Esophagus squamous epithelium (tissue), 5 donors: ENCODE measurements around the gene MAN1C1. TPM values are rescaled to one million over a fixed set of nuclear protein-coding genes. Genes with fewer than 3 reads are reported as not detected.

Experiments
- DNase-seq: peaks from one replicate; lab custom pipeline; 2025; lab: John Stamatoyannopoulos, UW
- H3K27ac ChIP-seq, 4 donors: fragments of 200-600 bp; sonication (generic); one replicate each; pipeline ENCODE4 v1.5.1; 2016 to 2019; ENCODE audit warnings: mild to moderate bottlenecking in 1 of 4
- H3K27me3 ChIP-seq, 4 donors: fragments of 200-600 bp; sonication (generic); 1 replicate in 3 of 4; 2 replicates in 1 of 4; pipeline versions ENCODE4 v1.5.1 to v1.6.0; 2017 to 2021; ENCODE audit warnings: antibody characterized with exemption in 1 of 4
- H3K36me3 ChIP-seq, 3 donors: fragments of 200-600 bp; sonication (generic); one replicate each; pipeline ENCODE4 v1.5.1; 2016 to 2019
- H3K4me1 ChIP-seq, 3 donors: fragments of 200-600 bp; sonication (generic); one replicate each; pipeline ENCODE4 v1.5.1; 2017 to 2019
- H3K4me3 ChIP-seq, 4 donors: fragments of 200-600 bp; sonication (generic); 1 replicate in 3 of 4; 2 replicates in 1 of 4; pipeline ENCODE4 v1.5.1; 2016 to 2019; ENCODE audit warnings: mild to moderate bottlenecking in 2 of 4, moderate library complexity in 1 of 4
- H3K9me3 ChIP-seq, 3 donors: fragments of 200-600 bp; sonication (generic); one replicate each; pipeline ENCODE4 v1.5.1; 2016 to 2019
- CTCF ChIP-seq, 6 experiments: fragments of 450-650 bp in 4 of 6; fragments of 200-600 bp in 2 of 6; sonication (generic) in 2 of 6; IDR thresholded peaks; one replicate each; pipeline ENCODE4 v1.5.1; 2016 to 2019; ENCODE audit warnings: antibody characterized with exemption in 6 of 6, mild to moderate bottlenecking in 4 of 6, moderate library complexity in 4 of 6
- POLR2A ChIP-seq, 4 donors: fragments of 450-650 bp; IDR thresholded peaks; one replicate each; pipeline ENCODE4 v1.6.1; 2017; ENCODE audit warnings: antibody characterized with exemption in 4 of 4, mild to moderate bottlenecking in 4 of 4, moderate library complexity in 3 of 4
- WGBS, 2 donors: methylation state at CpG; one replicate each; pipeline ENCODE4 v1.1.5; 2018; 5-methylcytosine and 5-hydroxymethylcytosine counted together
- intact Hi-C: fragments of 100-400 bp; cut with DNase I; formaldehyde crosslinking; loops from one replicate; pipeline ENCODE4 v1.15.0; 2022
- total RNA-seq, 4 donors: library from RNA; depleted of rRNA; stranded (reverse); fragments of >200 nt; gene quantifications; one replicate each; pipeline ENCODE4 v1.1.0, GENCODE V29; 2016
- donor health status: DM: yes; HTN: yes; CAD: no.

The MAN1C1 gene
- total RNA-seq, 4 donors from 2014 or later: 0.91 to 7.4 (median 3.8) TPM

- Histone ChIP-seq H3K27ac (no peak overlapping the region), H3K36me3 (no peaks in the 10 kb centered on the region), H3K4me3 (no peak overlapping the region), H3K27me3 (no peaks in the 10 kb centered on the region), H3K4me1 (peaks cover 0 to 25% (median 9%) of the 10 kb centered on the region in 3 donors), H3K9me3 (no peaks in the 10 kb centered on the region)
- 68 to 73% methylated on average over 2 of the region's 2 CpGs for WGBS, 2 donors
- TF ChIP-seq POLR2A (IDR thresholded peaks at IDR 0.05): no peak
- no peak for TF ChIP-seq CTCF (IDR thresholded peaks at IDR 0.05)
- intact Hi-C loops: no loop called here
- DNase-seq: no peak
Observed at GRCh38 chr1:25679171-25679570, 62.6 kb downstream of the MAN1C1 start.

GRCh38 chr1:25680701-25681100, 64.1 kb downstream of the MAN1C1 start:
- Histone ChIP-seq H3K27ac (no peak overlapping the region), H3K4me1 (peaks cover 0 to 28% (median 9%) of the 10 kb centered on the region in 3 donors), H3K4me3 (no peak overlapping the region), H3K9me3 (no peaks in the 10 kb centered on the region), H3K27me3 (no peaks in the 10 kb centered on the region), H3K36me3 (no peaks in the 10 kb centered on the region)
- intact Hi-C loops: no loop called here
- TF ChIP-seq CTCF (IDR thresholded peaks at IDR 0.05): no peak
- no peak for TF ChIP-seq POLR2A (IDR thresholded peaks at IDR 0.05)
- WGBS, 2 donors: 87 to 94% methylated on average over 3 to 4 of the region's 4 CpGs
- no peak for DNase-seq

GRCh38 chr1:25682059-25682601, 65.5 kb downstream of the MAN1C1 start:
- DNase-seq: no peak
- intact Hi-C loops: no loop called here
- 75 to 84% methylated on average over 5 to 6 of the region's 6 CpGs for WGBS, 2 donors

GRCh38 chr1:25683177-25683576, 66.6 kb downstream of the MAN1C1 start:
- intact Hi-C loops: no loop called here
- 72 to 78% methylated on average over 4 of the region's 4 CpGs for WGBS, 2 donors
- peaks cover 0 to 25% (median 2%) of the 10 kb centered on the region in 3 donors for H3K4me1 ChIP-seq
- no peaks in the 10 kb centered on the region for H3K9me3 ChIP-seq
- H3K36me3 ChIP-seq: no peaks in the 10 kb centered on the region
- H3K27ac ChIP-seq: no peak overlapping the region
- no peaks in the 10 kb centered on the region for H3K27me3 ChIP-seq
- H3K4me3 ChIP-seq: no peak overlapping the region
- TF ChIP-seq POLR2A (IDR thresholded peaks at IDR 0.05) (no peak), CTCF (IDR thresholded peaks at IDR 0.05) (no peak)
- DNase-seq: no peak

More at GRCh38 chr1:25682059-25682601, 65.5 kb downstream of the MAN1C1 start:
- Histone ChIP-seq H3K4me1 (peaks cover 0 to 15% (median 0%) of the 10 kb centered on the region in 3 donors), H3K27ac (no peak overlapping the region), H3K4me3 (no peak overlapping the region), H3K9me3 (no peaks in the 10 kb centered on the region), H3K27me3 (no peaks in the 10 kb centered on the region), H3K36me3 (no peaks in the 10 kb centered on the region)
- no peak for TF ChIP-seq POLR2A (IDR thresholded peaks at IDR 0.05)
- TF ChIP-seq CTCF (IDR thresholded peaks at IDR 0.05): no peak

GRCh38 chr1:25683731-25684130, 67.1 kb downstream of the MAN1C1 start:
- Histone ChIP-seq H3K36me3 (no peaks in the 10 kb centered on the region), H3K4me1 (peaks cover 0 to 31% (median 7%) of the 10 kb centered on the region in 3 donors), H3K4me3 (no peak overlapping the region), H3K27me3 (no peaks in the 10 kb centered on the region), H3K9me3 (no peaks in the 10 kb centered on the region), H3K27ac (no peak overlapping the region)
- intact Hi-C loops: no loop called here
- no peak for TF ChIP-seq POLR2A (IDR thresholded peaks at IDR 0.05)
- TF ChIP-seq CTCF (IDR thresholded peaks at IDR 0.05): no peak
- WGBS, 2 donors: 68 to 76% methylated on average over 5 to 9 of the region's 9 CpGs
- no peak for DNase-seq
